K562 (cell line): Measurements from ENCODE around the gene THAP4. TPM values are rescaled to one million over a fixed set of nuclear protein-coding genes. Genes with fewer than 3 reads are reported as not detected.

ENCODE experiments used
- ATAC-seq: fragments of 200-7000 bp; cut with Tn5 transposase; 3 replicates; pipeline ENCODE4 v1.9.1; 2020; ENCODE audit warnings: moderate library complexity
- BruUV-seq: library from RNA; stranded (reverse); fragments of 400-500 nt; replicated peaks from 2 replicates; lab custom pipeline; 2021; lab: Mats Ljungman, UMichigan
- CTCF ChIA-PET: fragments of 300-600 bp; formaldehyde crosslinking; extraction: SDS; loops from one replicate; lab custom pipeline; 2021; ENCODE audit warnings: low intra/inter-chr PET ratio; lab: Yijun Ruan, JAX
- POLR2A ChIA-PET: fragments of 300-600, 350-650 bp; sonication (Branson Sonifier 250); formaldehyde crosslinking; extraction: SDS; loops from one replicate; lab custom pipeline; 2021; ENCODE audit warnings: antibody characterized with exemption, inconsistent platforms; lab: Yijun Ruan, JAX
- DNase-seq, 4 experiments: peaks; one replicate each; pipeline versions ENCODE4 v3.0.0 to v3.0.0-alpha.2; 2011 to 2018; ENCODE audit warnings: low spot score in 3 of 4, mixed read lengths in 3 of 4; ENCODE audit errors: extremely low read depth in 1 of 4
- FAIRE-seq: peaks from 2 replicates; lab custom pipeline; 2011; peaks lifted over from hg19 to GRCh38; lab: Jason Lieb, UNC
- H2AFZ ChIP-seq: 2 replicates; pipeline ENCODE4 v1.6.0; 2011; ENCODE audit warnings: low read depth, low read length, control low read depth, inconsistent platforms
- H3K27ac ChIP-seq: fragments of 200-600 bp; 3 replicates; pipeline ENCODE4 v1.8.0; 2011; ENCODE audit warnings: low read depth, mild to moderate bottlenecking, control low read depth, inconsistent platforms, low read length, moderate library complexity, mixed read lengths; ENCODE audit errors: extremely low read depth
- H3K27me3 ChIP-seq, 2 experiments: fragments of 300-600 bp in 1 of 2; 2 replicates in 1 of 2; 3 replicates in 1 of 2; pipeline versions ENCODE4 v1.6.0 to v1.8.0; 2011; ENCODE audit warnings: inconsistent platforms in 2 of 2, low read length in 2 of 2, mild to moderate bottlenecking in 1 of 2, mixed read lengths in 1 of 2, moderate library complexity in 1 of 2; ENCODE audit not compliant: control insufficient read depth in 2 of 2, insufficient read depth in 2 of 2
- H3K36me3 ChIP-seq: fragments of 300-600 bp; 3 replicates; pipeline ENCODE4 v1.8.0; 2011; ENCODE audit warnings: mild to moderate bottlenecking, low read length, inconsistent platforms; ENCODE audit not compliant: control insufficient read depth, insufficient read depth
- H3K4me1 ChIP-seq, 2 experiments: fragments of 200-600 bp in 1 of 2; replicated peaks in 1 of 2; 2 replicates in 1 of 2; 3 replicates in 1 of 2; pipeline versions ENCODE4 v1.5.1 to v1.8.0; 2011; ENCODE audit warnings: inconsistent platforms in 2 of 2, low read length in 2 of 2, mild to moderate bottlenecking in 1 of 2, mixed read lengths in 1 of 2, moderate library complexity in 1 of 2; ENCODE audit not compliant: control insufficient read depth in 2 of 2, insufficient read depth in 2 of 2
- H3K4me2 ChIP-seq: 2 replicates; pipeline ENCODE4 v1.6.1; 2011; ENCODE audit warnings: low read length, control low read depth, inconsistent platforms, mixed read lengths; ENCODE audit not compliant: insufficient read depth
- H3K4me3 ChIP-seq: fragments of 200-600 bp; sonication (generic), shearing (Covaris generic); 2 replicates; pipeline ENCODE4 v1.5.1; 2016; ENCODE audit warnings: control low read depth, inconsistent platforms
- H3K79me2 ChIP-seq: fragments of 200-600 bp; 3 replicates; pipeline ENCODE4 v1.8.0; 2011; ENCODE audit warnings: low read length, inconsistent platforms; ENCODE audit not compliant: control insufficient read depth, insufficient read depth
- H3K9ac ChIP-seq, 2 experiments: 2 replicates each; pipeline versions ENCODE4 v1.6.0 to v1.6.1; 2011; ENCODE audit warnings: low read depth in 2 of 2, low read length in 2 of 2, control low read depth in 1 of 2, inconsistent platforms in 1 of 2, mild to moderate bottlenecking in 1 of 2, mixed read lengths in 1 of 2; ENCODE audit not compliant: insufficient read depth in 1 of 2
- H3K9me1 ChIP-seq: one replicate; pipeline ENCODE4 v1.6.0; 2011; ENCODE audit warnings: inconsistent platforms, mild to moderate bottlenecking, low read length, moderate library complexity; ENCODE audit not compliant: control insufficient read depth, insufficient read depth
- H3K9me3 ChIP-seq: replicated peaks from 2 replicates; pipeline ENCODE4 v1.5.1; 2011; ENCODE audit warnings: low read depth, low read length, inconsistent platforms; ENCODE audit not compliant: control insufficient read depth, insufficient read depth
- H4K20me1 ChIP-seq: replicated peaks from 2 replicates; pipeline ENCODE4 v1.6.1; 2011; ENCODE audit warnings: low read length, inconsistent platforms, mixed read lengths; ENCODE audit not compliant: control insufficient read depth, insufficient read depth
- CBX2 ChIP-seq: fragments of 200-600 bp; sonication (generic); IDR thresholded peaks from one replicate; pipeline ENCODE4 v1.6.1; 2012; ENCODE audit warnings: mild to moderate bottlenecking, low read length, inconsistent platforms; ENCODE audit not compliant: insufficient read depth, poor library complexity, severe bottlenecking
- HDAC3 ChIP-seq: fragments of 450-650 bp; IDR thresholded peaks from 2 replicates; pipeline ENCODE4 v1.6.1; 2018; ENCODE audit warnings: borderline replicate concordance, mild to moderate bottlenecking, moderate library complexity; ENCODE audit not compliant: partially characterized antibody
- RHOXF2B ChIP-seq: fragments of 250-450 bp; sonication (Bioruptor Pico); conservative IDR thresholded peaks from 2 replicates; pipeline ENCODE4 v1.5.1; 2021
- ZNF124 ChIP-seq: sonication (generic); formaldehyde crosslinking; IDR thresholded peaks from 2 replicates; pipeline ENCODE4 v1.8.1; 2022; ENCODE audit warnings: missing genetic modification reagents
- ZNF143 ChIP-seq: sonication (generic); formaldehyde crosslinking; IDR thresholded peaks from 2 replicates; pipeline ENCODE4 v1.9.0; 2022; ENCODE audit warnings: mild to moderate bottlenecking, missing genetic modification reagents
- WGBS: fragments of 100-300 bp; shearing (Covaris generic); methylation state at CpG from one replicate; pipeline ENCODE4 v1.1.6; 2016; ENCODE audit warnings: low coverage, mixed read lengths; ENCODE audit not compliant: insufficient coverage; ENCODE audit errors: missing lambda C conversion rate; 5-methylcytosine and 5-hydroxymethylcytosine counted together
- in situ Hi-C: fragments of 300-500 bp; cut with MboI; formaldehyde crosslinking; loops from 4 replicates; pipeline ENCODE4 v1.15.0; 2018; ENCODE audit warnings: inconsistent platforms, mixed read lengths
- intact Hi-C: fragments of 100-400 bp; cut with micrococcal nuclease; formaldehyde crosslinking; loops from 2 replicates; pipeline ENCODE4 v1.14.2; 2022
- polyA plus RNA-seq, 8 experiments: library from polyadenylated mRNA; depleted of rRNA in 4 of 8; stranded (reverse) in 5 of 8; unstranded in 3 of 8; fragments of >200 nt; fragmentation: Nextera tagmentation in 2 of 8; fragmentation: Illumina TruSeq in 1 of 8; extraction: Ambion mirVana in 2 of 8; extraction: Trizol in 1 of 8; gene quantifications; 2 replicates each; pipeline versions ENCODE4 v1.2.1 to v1.2.3, GENCODE V29; 2011 to 2014; ENCODE audit warnings: inconsistent platforms in 1 of 8, missing spikeins in 1 of 8
- total RNA-seq, 7 experiments: library from RNA; depleted of rRNA in 6 of 7; stranded (reverse); fragments of >200 nt in 6 of 7; fragmentation: Illumina TruSeq in 2 of 7; extraction: Trizol in 2 of 7; gene quantifications; 2 replicates each; pipeline versions ENCODE4 v1.2.1 to v1.2.3, GENCODE V29; 2011 to 2021; ENCODE audit warnings: low replicate concordance in 1 of 7
- TF ChIP-seq, protein P1 (sequence below): fragments of 450-650 bp; formaldehyde crosslinking; IDR thresholded peaks from 2 replicates; pipeline ENCODE4 v1.4.0; 2020; ENCODE audit warnings: mild to moderate bottlenecking, moderate library complexity

The THAP4 gene
- total and polyA plus RNA-seq, 9 of the 15 experiments (the other 6 are each of a cell fraction or from before 2014, with no cell fraction given) = 8.6 to 60.9 (median 43.9) TPM

DNA sequence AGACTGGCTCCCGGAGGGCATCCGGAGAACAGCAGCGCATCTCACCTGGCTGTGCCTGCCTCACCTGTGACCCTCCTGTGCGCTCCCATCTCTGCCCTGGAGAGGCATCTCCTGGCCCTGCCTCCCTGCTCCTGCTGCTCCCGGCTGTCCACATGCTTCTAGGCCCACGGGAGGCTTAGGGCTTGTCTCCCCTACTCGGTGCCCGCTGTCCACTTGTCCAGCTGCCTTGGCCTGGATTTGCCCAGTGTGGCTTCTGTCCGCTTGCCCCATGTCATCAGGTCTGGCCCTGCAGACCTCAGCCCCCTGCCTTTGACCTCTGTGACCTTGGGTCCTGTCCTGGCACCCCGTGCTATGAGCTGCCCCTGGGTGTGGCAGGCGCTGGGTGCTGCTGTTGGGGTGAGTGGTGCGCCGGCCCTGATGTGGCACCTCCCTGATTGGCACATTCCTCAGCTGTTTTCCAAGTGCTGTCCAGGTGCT, 73.9 kb downstream of the THAP4 start:
- DNase-seq (no peak), ATAC-seq (no peak), FAIRE-seq (no peak)
- H3K9me1 ChIP-seq = no peaks in the 10 kb centered on the region
- whole genome bisulfite sequencing = 74% methylated on average over 6 of the region's 13 CpGs
- peaks cover 5% of the 10 kb centered on the region; the same call in 1 of the 2 replicates for H4K20me1 ChIP-seq
- H3K9me3 ChIP-seq = no peaks in the 10 kb centered on the region
- no peak overlapping the region for H2AFZ ChIP-seq
- H3K4me1 ChIP-seq = peaks cover 0 to 67% of the 10 kb centered on the region in 2 experiments; a peak in 2 of 5 replicates
- no peaks in the 10 kb centered on the region for H3K36me3 ChIP-seq
- TF ChIP-seq, protein P1, sequence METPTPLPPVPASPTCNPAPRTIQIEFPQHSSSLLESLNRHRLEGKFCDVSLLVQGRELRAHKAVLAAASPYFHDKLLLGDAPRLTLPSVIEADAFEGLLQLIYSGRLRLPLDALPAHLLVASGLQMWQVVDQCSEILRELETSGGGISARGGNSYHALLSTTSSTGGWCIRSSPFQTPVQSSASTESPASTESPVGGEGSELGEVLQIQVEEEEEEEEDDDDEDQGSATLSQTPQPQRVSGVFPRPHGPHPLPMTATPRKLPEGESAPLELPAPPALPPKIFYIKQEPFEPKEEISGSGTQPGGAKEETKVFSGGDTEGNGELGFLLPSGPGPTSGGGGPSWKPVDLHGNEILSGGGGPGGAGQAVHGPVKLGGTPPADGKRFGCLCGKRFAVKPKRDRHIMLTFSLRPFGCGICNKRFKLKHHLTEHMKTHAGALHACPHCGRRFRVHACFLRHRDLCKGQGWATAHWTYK (CRISPR knock-in tag) = no peak
- TF ChIP-seq RHOXF2B (CRISPR knock-in tag) (no peak), CBX2 (no peak), ZNF124 (no peak), ZNF143 (CRISPR knock-in tag) (no peak), HDAC3 (no peak)
- intact Hi-C loops (no loop called here), in situ Hi-C loops (no loop called here)
- ChIA-PET POLR2A (interaction anchor here (0.6 kb wide), 1 partner anchor 543 kb away, joined by 3 read pairs; no protein-coding TSS in a partner anchor), CTCF (no interaction called here)
- H3K27me3 ChIP-seq = no peaks in the 10 kb centered on the region
- no peak overlapping the region for H3K4me2 ChIP-seq
- H3K4me3 ChIP-seq = no peak overlapping the region
- H3K79me2 ChIP-seq = no peaks in the 10 kb centered on the region
- H3K9ac ChIP-seq = no peak overlapping the region
- no TSS peak for BruUV-seq
- no peak overlapping the region for H3K27ac ChIP-seq
